Stimulated activated CD8-positive, alpha-beta memory T cell treated with anti-CD3 and anti-CD28 coated beads, Interleukin-2, amount 100 ng/mL, for 1 hour (primary cell): Measurements from ENCODE around the gene PRIM2.
"Not testable (repeated sequence)": the region's sequence is repeated elsewhere in the genome, so short reads cannot be mapped to it uniquely, and the experiment has no call there.

ENCODE experiments used
- DNase-seq, 2 donors: peaks; one replicate each; pipeline ENCODE4 v3.0.0-alpha.2; 2020; ENCODE audit warnings: low read depth in 2 of 2

PRIM2 gene

GRCh38 chr6:57445790-57446468 is 128.5 kb downstream of the PRIM2 start:
- not testable (repeated sequence) for DNase-seq

DNA sequence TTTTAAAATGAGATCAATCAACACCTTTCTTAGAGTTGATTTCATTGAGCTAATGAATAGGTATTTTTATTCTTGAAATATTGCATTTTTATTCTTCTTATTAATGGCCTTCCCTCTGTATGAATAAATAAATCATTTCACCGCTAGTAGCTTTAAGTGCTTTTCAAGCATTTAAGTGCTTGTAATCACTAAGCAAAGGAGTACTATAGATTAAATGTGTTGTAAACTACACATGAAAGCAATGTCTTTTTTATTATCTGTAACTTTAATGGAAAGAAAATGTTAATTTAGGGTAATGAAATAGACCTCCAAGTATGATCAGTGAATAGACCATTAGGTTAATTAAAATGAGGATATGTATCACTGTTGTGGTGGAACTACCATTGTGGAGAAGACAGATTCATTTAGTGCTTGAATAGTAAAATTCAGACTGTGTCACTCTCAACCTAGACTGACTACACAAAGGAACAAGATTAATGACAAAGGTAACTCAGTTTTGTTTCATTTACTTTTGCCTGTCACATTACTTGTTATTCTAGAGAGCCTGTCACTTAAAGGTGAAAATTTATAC is 132.2 kb downstream of the PRIM2 start:
- not testable (repeated sequence) for DNase-seq

- DNase-seq = not testable (repeated sequence)
These were observed 142.4 kb downstream of the PRIM2 start for GRCh38 chr6:57459781-57460180.

DNA sequence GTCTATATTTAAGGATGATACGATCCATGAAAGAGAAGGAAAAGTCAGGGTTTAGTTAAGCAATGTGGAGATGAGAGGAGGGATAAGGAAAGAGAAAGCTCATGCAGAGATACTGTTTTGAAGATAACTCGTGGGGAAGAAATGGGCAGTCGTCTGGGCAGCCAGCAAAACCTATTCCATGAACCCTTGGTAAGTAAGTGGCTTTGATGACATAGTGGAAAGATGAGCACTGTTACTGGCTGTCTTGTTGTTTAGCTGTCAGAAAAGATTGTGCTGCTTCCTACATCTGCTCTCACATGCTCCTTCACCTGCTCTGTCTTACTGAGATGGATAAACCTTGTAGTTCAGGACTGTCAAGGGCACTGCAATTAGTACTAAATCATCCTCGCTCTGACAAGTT is 143.6 kb downstream of the PRIM2 start:
- not testable (repeated sequence) for DNase-seq

GRCh38 chr6:57463809-57464208 is 146.4 kb downstream of the PRIM2 start:
- DNase-seq = not testable (repeated sequence)

GRCh38 chr6:57465968-57466367 is 148.5 kb downstream of the PRIM2 start:
- DNase-seq = not testable (repeated sequence)

GRCh38 chr6:57469072-57469471 is 151.6 kb downstream of the PRIM2 start:
- no peak for DNase-seq

DNA sequence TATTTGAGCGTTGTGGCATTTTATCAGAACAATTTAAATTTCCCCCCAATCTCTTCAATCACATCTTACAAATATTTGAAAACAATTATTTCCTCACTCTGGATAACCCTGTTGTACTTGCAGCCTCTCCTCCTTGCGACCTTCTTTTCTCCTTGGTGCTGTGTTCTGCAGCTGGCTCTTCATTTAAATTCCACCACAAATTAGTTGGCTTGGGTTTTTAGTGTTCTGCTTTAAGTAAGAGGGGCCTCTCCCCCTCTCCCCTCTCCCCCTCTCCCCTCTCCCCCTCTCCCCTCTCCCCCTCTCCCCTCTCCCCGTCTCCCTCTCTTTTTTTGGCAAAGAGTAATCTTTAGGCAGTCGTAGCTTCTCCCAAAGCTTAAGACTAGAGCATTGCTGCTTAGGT is 152.7 kb downstream of the PRIM2 start:
- DNase-seq = not testable (repeated sequence)

DNA sequence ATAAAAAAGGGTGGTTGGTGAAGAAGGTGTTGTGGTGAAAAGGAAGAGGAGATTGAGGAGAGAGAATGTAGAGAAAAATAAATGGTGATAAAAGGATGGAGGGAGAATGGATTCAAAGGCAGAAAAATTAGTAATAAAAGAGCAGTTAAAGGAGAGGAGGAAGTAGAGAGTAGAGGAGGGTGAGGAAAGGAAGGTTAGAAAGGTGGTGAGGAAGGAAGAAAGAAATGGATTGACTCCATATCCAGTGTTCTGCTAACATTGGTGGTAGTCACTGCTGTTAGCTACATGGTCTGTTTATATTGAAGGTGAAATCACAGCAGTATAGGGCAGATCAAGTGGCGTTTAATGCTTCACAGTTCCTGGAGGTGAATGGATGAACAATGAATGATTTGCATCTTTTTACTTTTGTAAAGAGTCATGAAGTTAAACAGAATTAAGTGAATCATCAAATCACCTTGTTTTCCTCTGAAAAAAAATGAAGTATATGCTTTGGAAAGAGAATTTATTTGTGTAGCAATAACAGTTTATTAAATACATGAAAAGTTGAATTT is 154.0 kb downstream of the PRIM2 start:
- DNase-seq = not testable (repeated sequence)

DNA sequence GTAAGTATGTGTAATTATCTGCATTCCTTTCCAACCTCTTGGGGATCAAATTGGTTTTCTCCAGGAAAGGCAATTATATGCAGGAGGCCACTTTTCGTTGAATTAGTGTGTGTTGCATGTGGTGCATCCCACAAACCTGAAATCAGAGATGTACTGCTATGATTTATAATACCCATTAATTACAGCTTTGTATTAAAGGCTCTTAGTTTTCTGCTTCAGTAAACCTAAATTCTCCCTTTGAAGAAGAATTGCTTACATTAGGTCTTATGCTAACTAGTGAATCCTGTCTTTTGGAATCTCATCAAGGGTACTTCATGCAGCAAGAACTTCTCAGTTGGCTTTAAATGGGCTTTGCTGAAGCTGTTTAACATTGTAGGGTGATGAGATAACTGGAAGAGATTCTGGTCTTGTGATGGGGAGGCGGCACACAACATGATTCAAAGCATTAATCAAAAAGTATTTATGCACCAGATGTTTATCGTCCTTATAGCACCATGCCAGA is 155.5 kb downstream of the PRIM2 start:
- not testable (repeated sequence) for DNase-seq

- DNase-seq = not testable (repeated sequence)
These were observed 157.5 kb downstream of the PRIM2 start for GRCh38 chr6:57474862-57475475.

GRCh38 chr6:57475656-57476055 is 158.2 kb downstream of the PRIM2 start:
- DNase-seq = not testable (repeated sequence)

DNA sequence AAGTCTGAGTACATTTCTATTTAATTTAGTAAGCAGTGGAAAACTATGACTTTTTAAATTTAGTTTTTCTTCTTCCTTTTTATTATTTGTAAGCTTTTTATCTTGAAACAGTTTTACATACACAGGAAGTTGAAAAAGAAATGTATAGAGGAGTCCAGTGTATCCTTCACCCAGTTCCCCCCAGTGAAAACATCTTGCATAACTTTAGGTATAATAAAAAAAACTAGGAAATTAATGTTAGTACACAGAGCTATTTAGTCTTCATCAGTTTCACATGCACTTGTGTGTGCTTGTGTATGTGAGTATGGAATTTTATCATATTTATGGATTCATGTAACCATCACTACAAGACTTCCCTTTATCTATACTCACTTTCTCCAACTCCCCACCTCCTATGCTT is 162.8 kb downstream of the PRIM2 start:
- DNase-seq = not testable (repeated sequence)

DNA sequence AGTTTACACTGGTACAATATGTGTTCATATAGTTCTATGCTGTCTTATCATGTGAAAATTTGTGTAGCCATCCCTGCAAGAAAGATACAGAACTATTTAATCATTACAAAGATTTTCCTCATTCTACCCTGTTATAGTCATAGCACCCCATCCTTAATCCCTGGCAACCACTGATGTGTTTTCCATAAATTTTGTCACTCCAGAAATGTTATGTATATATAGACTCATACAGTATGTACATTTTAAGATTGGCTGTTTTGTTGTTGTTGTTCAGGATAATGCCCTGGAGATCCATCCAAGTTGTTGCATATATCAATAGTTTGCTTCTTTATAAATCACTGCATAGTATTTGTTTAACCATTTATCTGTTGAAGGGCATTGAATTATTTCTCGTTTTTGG is 163.7 kb downstream of the PRIM2 start:
- not testable (repeated sequence) for DNase-seq

- not testable (repeated sequence) for DNase-seq
These were observed 165.0 kb downstream of the PRIM2 start for GRCh38 chr6:57482471-57482870.

GRCh38 chr6:57486494-57487081 is 169.2 kb downstream of the PRIM2 start:
- not testable (repeated sequence) for DNase-seq

DNA sequence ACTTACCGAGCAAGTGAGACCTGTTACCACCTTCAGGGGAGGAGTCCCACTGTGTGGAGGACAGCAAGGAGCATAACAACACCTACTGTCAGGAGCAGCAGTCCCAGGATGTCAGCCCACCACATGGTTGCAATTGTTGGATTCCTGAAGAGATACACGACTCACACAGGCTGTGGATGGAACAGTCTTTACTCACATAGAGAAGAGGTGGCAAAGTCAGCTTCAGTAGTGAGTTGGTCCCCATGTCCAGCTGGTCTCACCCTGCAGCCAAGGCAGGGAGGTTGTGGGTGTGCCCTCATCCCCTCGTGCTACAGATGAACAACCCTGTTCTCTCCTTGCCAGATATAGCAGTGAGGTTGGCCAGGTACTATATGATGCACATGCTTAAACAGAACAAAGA is 171.1 kb downstream of the PRIM2 start:
- DNase-seq = not testable (repeated sequence)

GRCh38 chr6:57489887-57490286 is 172.5 kb downstream of the PRIM2 start:
- not testable (repeated sequence) for DNase-seq

DNA sequence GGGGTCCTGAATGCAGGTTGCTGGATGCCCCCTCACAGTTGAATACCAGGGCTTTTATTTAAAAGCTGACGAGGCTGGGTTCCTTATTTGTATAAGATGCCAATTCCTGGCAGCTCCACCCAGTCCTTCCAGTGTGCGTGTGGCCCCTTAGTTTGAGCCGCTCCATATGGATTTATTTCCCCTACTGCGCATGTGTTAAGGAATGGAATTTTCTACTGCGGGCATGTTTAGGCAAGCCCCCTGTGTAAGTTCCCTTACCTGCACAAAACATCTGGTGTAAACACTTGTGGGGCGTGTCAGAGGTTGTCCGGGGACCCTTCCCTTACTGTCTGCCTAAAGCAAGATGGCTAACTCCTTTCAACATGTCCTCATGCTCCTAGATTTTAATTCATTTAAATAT is 174.4 kb downstream of the PRIM2 start:
- DNase-seq = not testable (repeated sequence)

- DNase-seq = not testable (repeated sequence)
These were observed 178.8 kb downstream of the PRIM2 start for GRCh38 chr6:57496251-57496650.

- not testable (repeated sequence) for DNase-seq
These were observed 183.1 kb downstream of the PRIM2 start for GRCh38 chr6:57500368-57501021.

DNA sequence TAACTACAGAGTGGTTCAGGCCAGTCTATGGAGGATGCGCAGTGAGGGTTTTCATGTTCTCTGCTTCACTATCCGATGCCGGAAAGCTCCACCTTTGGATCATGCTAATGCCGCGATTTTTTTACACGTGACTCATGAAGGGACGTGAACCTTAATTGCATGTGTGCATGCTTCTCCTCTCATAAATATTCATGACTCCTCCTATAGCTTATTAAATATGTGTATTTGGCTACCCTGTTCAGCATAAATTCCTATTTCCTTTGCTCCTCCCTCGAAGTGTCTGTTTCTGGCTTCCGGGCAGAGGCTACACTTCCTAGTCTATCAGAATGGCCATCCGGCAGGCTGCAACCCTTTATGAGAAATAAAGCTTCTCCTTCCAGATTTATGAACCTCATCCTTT is 185.0 kb downstream of the PRIM2 start:
- not testable (repeated sequence) for DNase-seq
